T-helper 22 cell (primary cell): Measurements from ENCODE around the gene MSL3B.

ENCODE experiments used
- DNase-seq: peaks from one replicate; pipeline ENCODE4 v3.0.0-alpha.2; 2020; ENCODE audit warnings: low read depth

MSL3B gene

GRCh38 chr2:233832869-233833311 is 35.3 kb downstream of the MSL3B start:
- no peak for DNase-seq

GRCh38 chr2:233832414-233832813 is 35.8 kb downstream of the MSL3B start:
- no peak for DNase-seq

GRCh38 chr2:233831861-233832260 is 36.3 kb downstream of the MSL3B start:
- no peak for DNase-seq

DNA sequence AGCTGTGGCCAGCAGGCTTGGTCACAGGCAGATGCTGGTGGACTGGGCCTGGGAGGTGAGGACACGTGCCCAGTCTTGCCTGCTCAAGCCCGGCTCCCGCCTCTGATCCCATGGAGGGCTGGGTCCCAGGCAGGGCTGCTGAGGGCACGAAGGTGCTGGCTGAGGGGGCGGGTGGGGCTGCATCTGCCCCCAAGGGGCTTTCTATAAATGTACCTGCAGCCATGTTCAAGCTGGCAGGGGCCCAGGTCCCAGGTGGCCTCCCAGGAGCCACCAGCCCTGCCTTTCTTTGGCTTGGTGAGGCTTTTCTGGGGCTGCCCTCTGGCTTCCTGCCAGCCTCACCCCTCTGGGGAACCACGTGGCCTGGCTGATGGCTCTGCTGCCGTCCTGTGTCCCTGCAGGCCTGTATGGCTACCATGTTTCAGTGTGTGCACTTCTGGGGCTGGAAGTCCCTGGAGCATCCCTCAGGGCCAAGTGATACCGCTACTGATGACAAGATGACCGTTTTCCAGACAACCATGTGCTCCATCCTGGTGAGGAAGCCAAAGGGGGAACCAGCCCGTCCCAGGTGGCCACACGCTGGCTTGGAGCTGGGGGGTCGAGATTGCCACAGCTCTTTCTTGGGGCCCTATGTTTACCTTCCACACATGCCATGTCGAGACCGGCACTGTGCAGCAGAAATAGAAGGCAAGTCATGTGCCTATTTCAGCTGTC is 37.0 kb downstream of the MSL3B start:
- no peak for DNase-seq

DNA sequence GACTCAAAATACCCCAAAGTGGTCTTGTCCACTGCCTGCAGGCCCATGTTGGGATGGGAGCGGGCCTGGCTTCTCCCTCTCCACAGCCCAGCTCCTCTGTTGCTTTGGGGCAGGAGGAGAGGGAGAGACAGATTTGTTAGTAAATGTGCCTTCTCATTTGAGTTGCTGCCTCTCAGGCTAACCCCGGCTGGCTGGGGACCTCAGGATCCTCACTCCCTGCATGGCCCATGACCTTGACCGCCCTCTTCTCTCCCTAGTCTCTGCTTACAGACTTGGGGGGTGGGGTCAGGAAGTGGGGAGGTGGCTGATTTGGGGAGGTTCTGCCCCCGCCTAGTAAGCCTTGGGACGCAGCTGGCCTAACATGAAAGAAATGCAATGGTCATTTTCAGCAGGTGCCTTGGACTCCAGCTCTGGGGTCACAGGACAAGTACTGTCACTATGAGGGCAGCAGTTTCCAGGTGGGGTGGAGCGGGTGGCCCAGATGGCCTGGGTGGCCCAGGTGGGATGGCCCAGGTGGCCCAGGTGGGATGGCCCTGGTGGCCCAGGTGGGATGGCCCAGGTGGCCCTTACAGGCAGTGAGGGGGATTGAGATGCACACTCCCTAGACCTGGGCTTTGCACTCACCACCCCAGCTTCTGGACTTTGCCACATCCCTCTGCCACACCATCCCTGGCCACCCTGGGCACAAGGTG is 37.9 kb downstream of the MSL3B start:
- DNase-seq = no peak

- no peak for DNase-seq
Measured at GRCh38 chr2:233829193-233830110, 38.7 kb downstream of the MSL3B start.

GRCh38 chr2:233828546-233829192 is 39.5 kb downstream of the MSL3B start:
- DNase-seq = no peak

- DNase-seq = no peak
Measured at GRCh38 chr2:233824373-233824772, 43.8 kb downstream of the MSL3B start.

DNA sequence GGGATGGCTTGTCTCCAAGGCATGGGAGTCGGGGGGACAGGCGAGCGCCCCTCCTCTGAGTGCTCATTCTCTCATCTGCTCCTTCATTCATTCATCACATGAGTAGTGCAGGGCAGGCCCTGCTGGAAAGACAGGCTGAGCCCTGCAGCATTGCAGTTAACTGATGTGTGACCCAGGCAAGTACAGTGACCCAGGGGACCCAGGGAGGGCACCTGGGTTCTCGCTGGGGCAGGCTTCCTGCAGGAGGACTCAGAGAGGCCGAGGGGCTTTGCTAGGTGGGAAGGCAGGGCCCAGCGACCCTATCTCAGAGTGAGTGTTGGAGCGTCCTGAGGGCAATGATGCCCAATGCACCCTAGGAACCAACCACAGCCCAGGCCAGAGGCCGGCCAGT is 44.5 kb downstream of the MSL3B start:
- DNase-seq = no peak

DNA sequence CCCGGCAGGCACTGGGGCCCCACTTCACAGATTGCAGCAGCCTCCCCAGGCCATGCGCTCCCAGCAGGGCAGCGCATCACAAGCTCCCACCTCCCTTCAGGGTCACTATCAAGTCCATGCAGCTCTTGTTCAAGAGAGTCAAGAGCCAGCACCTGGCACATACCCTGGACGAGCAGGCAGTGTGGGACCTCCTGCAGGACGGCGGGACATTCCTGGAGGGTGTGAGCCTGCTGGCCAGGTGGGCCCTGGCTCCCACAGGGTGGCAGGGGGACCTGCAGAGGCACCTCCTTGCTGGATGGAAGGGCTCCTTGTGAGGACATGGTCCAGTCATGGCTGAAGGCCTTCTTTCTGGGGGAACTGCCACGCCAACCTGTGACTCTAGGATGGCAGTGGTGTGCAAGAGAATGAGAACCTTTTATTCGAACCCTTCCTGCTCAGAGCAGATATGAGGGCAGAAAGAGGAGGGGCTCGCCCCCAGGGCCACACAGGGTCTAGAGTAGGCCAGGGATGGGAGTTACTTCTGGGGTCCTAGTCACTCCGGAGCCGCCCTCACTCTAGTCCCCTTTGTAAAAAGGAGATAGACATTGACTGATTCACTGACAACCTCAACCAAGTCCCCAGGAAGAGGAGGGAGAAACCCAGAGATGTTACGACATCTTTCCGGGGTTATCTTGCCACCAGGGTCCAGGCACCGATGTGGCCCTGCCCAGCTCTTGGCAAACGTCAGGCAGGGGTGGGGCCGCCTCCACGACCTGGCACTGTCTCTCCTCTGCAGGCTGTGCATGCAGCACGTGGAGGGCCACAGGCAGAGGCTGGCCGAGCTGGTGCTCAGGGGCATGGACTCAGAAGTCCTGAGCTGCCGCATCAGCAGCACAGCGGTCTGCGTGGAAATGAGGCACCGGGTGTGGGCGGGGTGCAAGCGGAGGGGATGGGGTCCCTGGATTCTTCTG is 45.1 kb downstream of the MSL3B start:
- no peak for DNase-seq

GRCh38 chr2:233822101-233822771 is 46.0 kb downstream of the MSL3B start:
- no peak for DNase-seq

GRCh38 chr2:233821709-233822100 is 46.5 kb downstream of the MSL3B start:
- no peak for DNase-seq

GRCh38 chr2:233821196-233821595 is 47.0 kb downstream of the MSL3B start:
- no peak for DNase-seq

GRCh38 chr2:233820774-233821105 is 47.4 kb downstream of the MSL3B start:
- no peak for DNase-seq

DNA sequence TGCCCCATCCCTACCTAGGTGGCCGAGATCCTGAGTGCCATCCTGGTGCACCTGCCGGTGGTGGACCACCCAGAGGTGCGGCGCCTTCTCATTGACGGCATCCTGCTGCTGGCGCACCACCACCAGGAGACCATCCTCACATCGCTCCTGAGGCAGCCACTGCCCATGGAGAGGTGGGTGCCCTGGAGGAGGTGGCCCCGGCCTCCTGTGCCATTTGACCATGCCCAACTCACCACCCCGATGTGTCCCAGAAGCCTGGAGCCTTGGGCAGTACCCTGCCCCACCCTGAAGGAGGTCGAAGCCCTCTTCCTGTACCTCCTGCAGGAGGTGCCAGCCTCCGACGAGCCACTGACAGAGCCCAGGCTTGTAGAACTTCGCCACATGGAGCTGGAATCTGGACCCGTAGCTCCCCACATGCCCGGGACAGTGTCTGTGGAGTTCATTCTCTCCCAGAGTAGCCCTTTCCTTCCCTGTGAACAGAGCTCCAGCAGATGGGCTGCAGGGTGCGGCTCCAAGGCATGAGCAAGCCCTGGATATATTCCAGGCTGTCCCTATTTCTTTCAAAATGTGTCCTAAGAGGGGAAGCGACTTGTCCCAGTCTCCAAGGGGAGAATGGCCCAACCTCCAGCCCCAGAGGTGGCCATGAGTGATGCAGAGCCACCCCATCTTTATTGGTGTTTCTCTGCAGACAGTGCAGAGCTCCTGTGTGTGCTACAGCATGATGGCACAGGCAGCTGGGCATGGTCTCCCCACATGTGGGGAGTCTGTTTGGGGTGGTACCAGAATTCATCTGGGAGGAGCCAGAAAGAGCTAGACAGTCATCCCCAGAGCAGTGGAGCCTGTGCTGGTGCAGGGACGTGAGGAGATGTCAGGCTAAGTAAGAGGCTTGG is 48.1 kb downstream of the MSL3B start:
- DNase-seq = no peak

DNA sequence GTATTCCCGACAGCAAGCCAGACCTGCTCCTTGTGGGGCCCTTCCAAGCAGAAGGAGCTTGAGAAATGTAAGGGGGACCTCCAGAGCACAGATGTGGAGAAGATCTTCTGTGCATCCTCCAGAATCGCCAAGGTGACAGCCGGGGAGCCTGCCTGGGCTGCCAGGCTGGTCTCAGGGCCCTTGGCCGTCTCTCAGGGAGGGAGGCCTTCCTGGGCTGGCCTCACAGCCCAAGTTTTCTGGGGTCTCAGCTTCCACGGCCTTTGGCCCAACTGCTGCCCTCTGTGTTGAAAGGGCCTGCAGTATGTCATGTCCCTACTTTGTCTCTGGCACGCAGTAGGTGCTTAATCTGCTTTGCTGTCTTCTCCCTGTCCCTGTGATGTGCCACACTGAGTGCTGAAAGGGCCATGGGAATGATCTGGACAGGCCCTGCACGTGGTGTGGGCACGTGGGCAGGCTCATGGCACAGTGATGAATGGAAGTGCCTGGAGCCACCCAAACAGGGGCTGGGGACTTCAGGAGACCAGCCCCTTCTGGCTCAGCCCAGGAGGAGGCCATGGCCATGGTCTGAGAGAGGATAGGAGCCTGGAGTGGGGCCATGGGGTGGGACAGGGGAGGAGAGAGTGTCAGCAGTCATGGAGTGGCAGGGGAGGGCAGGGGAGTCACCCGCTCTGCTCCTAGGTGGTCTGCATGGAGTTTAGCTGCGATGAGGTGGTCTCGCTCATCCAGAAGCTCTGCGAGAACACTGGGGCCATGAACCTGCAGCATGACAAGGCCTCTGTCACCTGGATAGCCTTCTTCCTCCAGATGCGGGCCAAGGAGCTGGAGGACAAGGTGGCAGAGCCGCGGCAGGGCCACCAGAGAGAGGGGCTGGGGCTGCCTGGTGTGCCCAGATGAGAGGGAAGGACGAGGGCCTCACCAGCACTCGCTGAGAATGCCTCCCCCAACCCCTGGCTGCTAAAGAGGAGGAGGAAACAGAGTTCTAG is 49.3 kb downstream of the MSL3B start:
- DNase-seq = no peak

- no peak for DNase-seq
Measured at GRCh38 chr2:233817995-233818638, 50.1 kb downstream of the MSL3B start.
